GM19455 (cell line): ENCODE results near the gene WSB2.

Experiments
- ATAC-seq: cut with Tn5 transposase; IDR thresholded peaks from one replicate; pipeline ENCODE4 v1.9.1; 2021; ENCODE audit not compliant: unreplicated experiment

WSB2 gene

GRCh38 chr12:118063576-118064391, 2.8 kb upstream of the WSB2 start:
- ATAC-seq: no peak

GRCh38 chr12:118061873-118062843, 1.2 kb upstream of the WSB2 start:
- no peak for ATAC-seq

- ATAC-seq: peak; percentile 47
These were observed 523 bp downstream of the WSB2 start for GRCh38 chr12:118060301-118061010.

GRCh38 chr12:118059341-118060191, 1.4 kb downstream of the WSB2 start:
- no peak for ATAC-seq

GRCh38 chr12:118058881-118059280, 2.1 kb downstream of the WSB2 start:
- no peak for ATAC-seq

- no peak for ATAC-seq
These were observed 2.8 kb downstream of the WSB2 start for GRCh38 chr12:118058227-118058626.

- ATAC-seq: no peak
These were observed 4.9 kb downstream of the WSB2 start for GRCh38 chr12:118055865-118056773.

- peak; percentile 71 for ATAC-seq
These were observed 5.8 kb downstream of the WSB2 start for GRCh38 chr12:118055144-118055557.

GRCh38 chr12:118053071-118053985, 7.7 kb downstream of the WSB2 start:
- ATAC-seq: no peak

GRCh38 chr12:118052324-118053070, 8.5 kb downstream of the WSB2 start:
- no peak for ATAC-seq

- ATAC-seq: no peak
These were observed 9.7 kb downstream of the WSB2 start for GRCh38 chr12:118050972-118051910.

GRCh38 chr12:118046430-118046829, 14.5 kb downstream of the WSB2 start:
- no peak for ATAC-seq

GRCh38 chr12:118044577-118044976, 16.4 kb downstream of the WSB2 start:
- no peak for ATAC-seq

GRCh38 chr12:118044075-118044474, 16.9 kb downstream of the WSB2 start:
- ATAC-seq: no peak

- ATAC-seq: no peak
These were observed 18.9 kb downstream of the WSB2 start for GRCh38 chr12:118042091-118042490.

- no peak for ATAC-seq
These were observed 22.8 kb downstream of the WSB2 start for GRCh38 chr12:118038137-118038536.
